CD4-positive, alpha-beta T cell treated with Interleukin-17A for 4 hours (primary cell): ENCODE results near the gene AGPAT1.
"Not testable (repeated sequence)": the region's sequence is repeated elsewhere in the genome, so short reads cannot be mapped to it uniquely, and the experiment has no call there.

Experiments used
- DNase-seq: peaks from one replicate; pipeline ENCODE4 v3.0.0-alpha.2; 2020; ENCODE audit warnings: mixed read lengths

AGPAT1 gene

GRCh38 chr6:32198345-32198696, 22.4 kb upstream of the AGPAT1 start:
- no peak for DNase-seq

- no peak for DNase-seq
Observed at GRCh38 chr6:32196682-32197616, 21.1 kb upstream of the AGPAT1 start.

- peak; percentile 63 for DNase-seq
Observed at GRCh38 chr6:32195902-32196681, 20.2 kb upstream of the AGPAT1 start.

- peak; percentile 100 for DNase-seq
Observed at GRCh38 chr6:32195652-32195901, 19.7 kb upstream of the AGPAT1 start.

GRCh38 chr6:32194825-32195651, 19.2 kb upstream of the AGPAT1 start:
- DNase-seq: peak; percentile 35

- no peak for DNase-seq
Observed at GRCh38 chr6:32194388-32194787, 18.5 kb upstream of the AGPAT1 start.

- not testable (repeated sequence) for DNase-seq
Observed at GRCh38 chr6:32193096-32193495, 17.2 kb upstream of the AGPAT1 start.

- DNase-seq: peak; percentile 80
Observed at GRCh38 chr6:32192608-32193039, 16.7 kb upstream of the AGPAT1 start, which contains the start of gene GPSM3. GPSM3 (minus strand) TSS chr6:32192643; CDS start chr6:32192513, 130 bp downstream.

- DNase-seq: no peak
Observed at GRCh38 chr6:32191696-32192607, 16.1 kb upstream of the AGPAT1 start.

- no peak for DNase-seq
Observed at GRCh38 chr6:32190911-32191677, 15.2 kb upstream of the AGPAT1 start.

- peak; percentile 96 for DNase-seq
Observed at GRCh38 chr6:32190054-32190851, 14.4 kb upstream of the AGPAT1 start, which contains the start of gene PBX2. PBX2 (minus strand) TSS chr6:32190202; CDS start chr6:32189915, 287 bp downstream.

GRCh38 chr6:32189742-32190053, 13.8 kb upstream of the AGPAT1 start:
- DNase-seq: peak; percentile 38

- DNase-seq: no peak
Observed at GRCh38 chr6:32189069-32189741, 13.3 kb upstream of the AGPAT1 start.

- DNase-seq: no peak
Observed at GRCh38 chr6:32188381-32189068, 12.6 kb upstream of the AGPAT1 start.

- DNase-seq: not testable (repeated sequence)
Observed at GRCh38 chr6:32187725-32188380, 12.0 kb upstream of the AGPAT1 start.

GRCh38 chr6:32187009-32187709, 11.3 kb upstream of the AGPAT1 start:
- no peak for DNase-seq

GRCh38 chr6:32186151-32186840, 10.4 kb upstream of the AGPAT1 start:
- not testable (repeated sequence) for DNase-seq
